LNCAP (cell line): ENCODE results near the gene RPS27.

Experiments
- TF ChIP-seq, protein P1 (sequence below): fragments of 450-650 bp; IDR thresholded peaks from 2 replicates; pipeline ENCODE4 v1.5.1; 2017; ENCODE audit warnings: mild to moderate bottlenecking

The RPS27 gene

GRCh38 chr1:153985941-153986761 lies 4.4 kb upstream of the RPS27 start, which contains the start of gene RAB13:
TSS of gene RAB13 (minus strand) at chr1:153986339. CDS start at chr1:153986236, 103 bp downstream.
- TF ChIP-seq, protein P1, sequence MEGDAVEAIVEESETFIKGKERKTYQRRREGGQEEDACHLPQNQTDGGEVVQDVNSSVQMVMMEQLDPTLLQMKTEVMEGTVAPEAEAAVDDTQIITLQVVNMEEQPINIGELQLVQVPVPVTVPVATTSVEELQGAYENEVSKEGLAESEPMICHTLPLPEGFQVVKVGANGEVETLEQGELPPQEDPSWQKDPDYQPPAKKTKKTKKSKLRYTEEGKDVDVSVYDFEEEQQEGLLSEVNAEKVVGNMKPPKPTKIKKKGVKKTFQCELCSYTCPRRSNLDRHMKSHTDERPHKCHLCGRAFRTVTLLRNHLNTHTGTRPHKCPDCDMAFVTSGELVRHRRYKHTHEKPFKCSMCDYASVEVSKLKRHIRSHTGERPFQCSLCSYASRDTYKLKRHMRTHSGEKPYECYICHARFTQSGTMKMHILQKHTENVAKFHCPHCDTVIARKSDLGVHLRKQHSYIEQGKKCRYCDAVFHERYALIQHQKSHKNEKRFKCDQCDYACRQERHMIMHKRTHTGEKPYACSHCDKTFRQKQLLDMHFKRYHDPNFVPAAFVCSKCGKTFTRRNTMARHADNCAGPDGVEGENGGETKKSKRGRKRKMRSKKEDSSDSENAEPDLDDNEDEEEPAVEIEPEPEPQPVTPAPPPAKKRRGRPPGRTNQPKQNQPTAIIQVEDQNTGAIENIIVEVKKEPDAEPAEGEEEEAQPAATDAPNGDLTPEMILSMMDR = no peak

GRCh38 chr1:153987621-153988020 lies 2.9 kb upstream of the RPS27 start:
- TF ChIP-seq, protein P1 = no peak

- TF ChIP-seq, protein P1 = no peak
Observed at GRCh38 chr1:153991151-153991630, 629 bp downstream of the RPS27 start.

DNA sequence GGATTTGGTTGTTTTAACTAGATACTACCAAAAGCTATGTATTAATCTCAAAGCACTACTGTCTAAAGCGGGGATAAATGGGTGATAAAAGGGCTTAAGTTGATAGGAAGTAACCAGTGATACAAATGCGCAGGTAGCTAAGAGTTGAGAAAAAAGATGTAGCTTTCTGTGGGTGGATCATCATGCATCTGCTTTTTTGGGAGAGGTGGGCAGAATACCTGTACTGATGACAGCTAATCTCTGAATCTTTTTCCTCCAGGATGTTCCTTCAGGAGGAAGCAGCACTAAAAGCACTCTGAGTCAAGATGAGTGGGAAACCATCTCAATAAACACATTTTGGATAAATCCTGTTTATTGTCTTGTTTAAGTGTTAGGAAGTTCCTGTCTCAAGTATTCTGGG lies 1.2 kb downstream of the RPS27 start:
- TF ChIP-seq, protein P1 = no peak

- TF ChIP-seq, protein P1 = no peak
Observed at GRCh38 chr1:153995202-153995601, 4.6 kb downstream of the RPS27 start.

GRCh38 chr1:153995640-153996039 lies 5.1 kb downstream of the RPS27 start:
- TF ChIP-seq, protein P1 = no peak

GRCh38 chr1:154000420-154000819 lies 9.9 kb downstream of the RPS27 start:
- TF ChIP-seq, protein P1 = no peak
